NCI-H2196 (cell line): ENCODE data around the gene ADGRD1.
"Not testable (repeated sequence)": the region's sequence is repeated elsewhere in the genome, so short reads cannot be mapped to it uniquely, and the experiment has no call there.

Source experiments
- DNase-seq: peaks from one replicate; lab custom pipeline; 2025; ENCODE audit not compliant: unreplicated experiment; lab: John Stamatoyannopoulos, UW

ADGRD1 gene

DNA sequence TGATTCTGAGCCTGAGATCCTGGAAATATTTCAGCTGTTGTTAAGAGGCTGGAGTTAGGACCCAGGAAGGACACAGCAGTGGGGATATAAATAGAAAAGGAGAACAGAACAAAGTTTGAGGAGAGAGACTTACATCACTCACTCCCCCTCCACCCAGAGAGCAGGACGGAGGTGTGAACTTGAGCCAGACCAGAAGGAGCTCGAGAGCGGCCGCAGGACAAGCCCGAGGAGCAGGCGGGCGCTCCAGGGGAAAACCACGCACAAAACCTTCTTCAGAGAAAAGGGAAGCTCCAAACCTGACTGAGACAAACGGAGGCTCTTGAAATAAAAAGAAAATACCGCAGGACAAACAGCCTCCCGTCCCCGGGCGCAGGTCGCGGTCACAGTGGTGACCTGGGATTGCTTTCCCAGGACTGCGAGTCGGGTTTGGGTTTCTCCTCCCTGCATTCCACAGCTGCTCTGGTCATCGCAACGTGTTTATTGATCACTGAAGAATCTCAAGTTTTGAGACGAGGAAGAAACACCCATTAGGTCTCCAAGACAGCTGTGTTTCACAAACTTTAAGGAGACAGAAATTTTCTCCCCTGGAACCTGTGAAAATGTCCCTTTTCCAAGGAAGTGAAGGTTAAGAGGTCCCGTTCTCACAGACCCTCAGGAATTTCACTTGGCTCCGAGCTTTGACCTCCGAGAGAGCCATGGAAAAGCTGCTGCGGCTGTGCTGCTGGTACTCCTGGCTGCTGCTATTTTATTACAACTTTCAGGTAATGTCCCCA, at the start of gene ADGRD1:
TSS of gene ADGRD1 (plus strand) at position 137 of the 773 bp plus-strand sequence. CDS start at position 696, 559 bp downstream.
- no peak for DNase-seq

DNA sequence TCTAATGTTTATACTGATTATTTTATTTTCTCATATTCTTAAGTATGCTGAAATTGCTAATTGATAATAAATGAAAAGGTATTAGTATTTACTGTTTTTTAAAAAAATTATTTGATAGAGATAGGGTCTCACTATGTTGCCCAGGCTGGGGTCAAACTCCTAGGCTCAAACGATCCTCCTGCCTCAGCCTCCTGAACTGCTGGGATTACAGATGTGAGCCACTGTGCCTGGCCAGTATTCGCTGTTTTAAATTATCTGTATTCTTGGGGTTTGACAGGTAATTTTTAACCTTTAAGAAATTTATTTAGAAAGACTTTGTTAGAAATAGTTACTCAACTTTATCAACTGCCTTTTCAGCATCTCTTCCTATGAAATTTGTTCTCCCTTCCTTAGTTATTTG, 49.6 kb upstream of the ADGRD1 start:
- no peak for DNase-seq

DNA sequence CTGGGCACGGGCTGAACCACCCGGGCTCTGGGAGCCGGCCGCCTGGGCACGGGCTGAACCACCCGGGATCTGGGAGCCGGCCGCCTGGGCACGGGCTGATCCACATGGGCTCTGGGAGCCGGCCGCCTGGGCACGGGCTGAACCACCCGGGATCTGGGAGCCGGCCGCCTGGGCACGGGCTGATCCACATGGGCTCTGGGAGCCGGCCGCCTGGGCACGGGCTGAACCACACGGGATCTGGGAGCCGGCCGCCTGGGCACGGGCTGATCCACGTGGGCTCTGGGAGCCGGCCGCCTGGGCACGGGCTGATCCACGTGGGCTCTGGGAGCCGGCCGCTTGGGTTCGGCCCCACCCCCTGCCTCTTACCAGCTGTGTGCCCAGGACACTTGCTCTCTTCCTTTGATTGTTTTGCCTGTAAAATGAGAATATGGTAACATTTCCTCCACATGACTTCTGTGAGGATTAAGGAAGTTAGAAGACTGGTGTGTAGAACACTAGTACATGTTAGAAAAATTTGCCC, 48.7 kb upstream of the ADGRD1 start:
- DNase-seq = not testable (repeated sequence)

DNA sequence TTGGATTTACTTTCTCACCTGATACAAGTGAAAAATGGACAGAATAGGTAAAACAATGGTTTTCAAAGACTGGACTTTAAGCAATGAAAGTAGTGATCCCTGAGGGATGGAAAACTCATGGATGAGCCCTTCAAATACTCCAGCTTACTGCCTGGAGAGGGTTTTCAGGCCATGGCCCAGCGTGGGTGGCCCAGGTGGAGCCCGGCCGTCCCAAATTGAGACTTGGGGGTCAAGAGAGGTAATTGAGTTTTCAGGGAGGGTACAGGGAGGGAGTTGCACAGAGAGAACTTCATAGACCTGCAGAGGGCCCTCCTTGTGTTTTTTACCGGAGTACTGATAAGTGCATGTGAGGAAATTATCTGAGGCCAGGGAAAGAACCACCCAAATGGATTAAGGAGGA, 44.6 kb upstream of the ADGRD1 start:
- DNase-seq = no peak

DNA sequence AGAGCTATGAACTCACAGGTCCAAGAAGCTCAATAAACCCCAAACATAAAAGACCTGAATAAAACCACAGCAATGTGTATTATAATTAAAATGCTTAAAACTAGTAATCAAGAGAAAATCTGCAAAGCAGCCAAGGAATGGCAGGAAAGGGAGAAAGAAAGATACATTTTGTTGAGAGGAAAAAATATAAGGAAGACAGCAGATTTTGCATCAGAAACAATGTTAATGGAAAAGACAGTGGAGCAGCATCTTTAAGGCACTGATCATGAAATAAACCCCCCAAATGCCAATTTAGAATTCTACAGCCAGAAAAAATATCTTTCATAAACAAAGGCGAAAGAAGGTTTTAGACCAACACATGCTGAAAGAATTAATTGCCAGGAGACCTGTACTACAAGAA, 42.5 kb upstream of the ADGRD1 start:
- no peak for DNase-seq

DNA sequence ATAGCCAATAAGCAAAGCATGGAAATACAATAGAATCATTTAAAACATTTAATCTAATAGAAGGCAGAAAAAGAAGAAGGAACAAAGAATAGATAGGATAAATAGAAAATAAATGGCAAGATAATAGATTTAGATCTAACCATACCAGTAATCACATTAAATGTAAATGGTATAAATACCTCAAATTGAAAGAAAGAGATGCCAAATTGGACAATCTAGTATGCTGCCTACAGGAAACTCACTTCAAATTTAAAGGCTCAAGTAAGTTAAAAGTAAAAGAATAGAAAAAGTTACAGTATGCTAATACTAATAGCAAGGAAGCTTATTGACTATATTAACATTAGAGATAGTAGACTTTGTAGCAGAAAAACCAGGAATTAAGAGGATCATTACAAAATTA, 41.8 kb upstream of the ADGRD1 start:
- DNase-seq = no peak

- DNase-seq = peak; percentile 71
These were observed 37.3 kb upstream of the ADGRD1 start for GRCh38 chr12:130916241-130916911.

- no peak for DNase-seq
These were observed 36.1 kb upstream of the ADGRD1 start for GRCh38 chr12:130917607-130918006.

DNA sequence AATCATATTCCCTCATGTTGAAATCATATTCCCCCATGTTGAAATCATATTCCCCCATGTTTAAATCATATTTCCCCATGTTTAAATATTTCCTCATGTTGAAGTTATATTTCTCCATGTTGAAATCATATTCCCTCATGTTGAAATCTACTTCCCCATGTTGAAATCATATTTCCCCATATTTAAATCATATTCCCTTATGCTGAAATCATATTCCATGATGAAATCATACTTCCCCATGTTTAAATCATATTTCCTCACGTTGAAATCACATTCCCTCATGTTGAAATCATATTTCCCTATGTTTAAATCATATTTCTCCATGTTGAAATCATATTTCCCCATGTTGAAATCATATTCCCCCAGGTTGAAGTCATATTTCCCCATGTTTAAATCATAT, 34.6 kb upstream of the ADGRD1 start:
- DNase-seq = no peak

DNA sequence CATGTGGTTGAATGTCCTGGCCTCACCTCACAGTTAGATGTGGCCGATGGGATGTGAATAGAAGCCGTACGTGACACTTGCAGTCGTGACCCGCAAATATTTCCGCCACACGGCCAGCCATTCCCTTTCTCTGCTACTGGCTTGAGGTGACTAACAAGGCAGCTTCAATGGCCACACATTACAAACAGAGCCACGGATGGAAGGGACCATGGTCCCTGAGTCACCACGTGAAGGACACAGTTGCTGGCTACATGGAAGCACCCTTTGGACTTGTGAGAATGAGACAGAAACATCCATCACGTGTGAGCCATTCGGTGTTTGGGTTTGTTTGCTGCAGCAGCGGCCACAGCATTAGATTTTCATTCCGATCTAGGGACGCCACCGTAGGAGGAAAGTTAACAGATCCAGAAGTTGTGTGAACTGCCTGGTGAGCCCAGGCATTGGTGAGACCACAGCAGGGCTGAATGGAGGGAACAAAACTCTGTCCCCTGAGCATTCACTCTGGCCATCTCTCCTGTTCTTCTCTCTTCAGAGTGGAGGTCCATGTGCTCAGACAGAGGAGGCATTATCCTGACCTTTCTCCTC, 33.5 kb upstream of the ADGRD1 start:
- DNase-seq = no peak

DNA sequence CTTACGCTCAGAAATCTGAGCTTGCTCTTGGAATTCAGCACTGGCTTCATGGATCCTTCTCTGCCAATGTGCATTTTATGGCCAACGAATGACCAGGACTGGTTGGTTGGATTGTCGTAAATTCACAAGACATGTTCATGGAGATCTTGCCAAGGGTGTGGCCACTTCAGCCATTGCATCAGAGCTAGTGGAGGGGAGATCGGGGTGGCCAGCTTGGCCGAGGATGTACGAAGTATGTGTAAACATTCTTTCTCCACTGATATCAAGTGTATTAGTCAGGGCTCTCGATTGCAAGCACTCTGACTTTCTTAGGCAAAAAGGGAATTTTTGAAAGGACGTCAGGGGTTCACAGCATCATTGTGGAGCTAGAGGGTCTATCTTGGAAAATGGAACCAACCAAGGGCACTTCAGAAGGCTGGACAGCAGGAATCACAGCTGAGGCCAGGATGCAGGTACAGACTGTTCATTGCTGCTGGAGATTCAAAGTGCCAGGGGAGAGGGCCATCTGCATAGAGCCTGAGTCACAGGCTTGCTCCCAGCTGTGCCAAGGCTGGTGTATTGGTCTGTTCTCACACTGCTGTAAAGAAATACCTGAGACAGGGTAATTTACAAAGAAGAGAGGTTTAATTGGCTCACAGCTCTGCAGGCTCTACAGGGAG, 32.9 kb upstream of the ADGRD1 start:
- DNase-seq = no peak

- DNase-seq = no peak
These were observed 31.2 kb upstream of the ADGRD1 start for GRCh38 chr12:130922511-130922953.

DNA sequence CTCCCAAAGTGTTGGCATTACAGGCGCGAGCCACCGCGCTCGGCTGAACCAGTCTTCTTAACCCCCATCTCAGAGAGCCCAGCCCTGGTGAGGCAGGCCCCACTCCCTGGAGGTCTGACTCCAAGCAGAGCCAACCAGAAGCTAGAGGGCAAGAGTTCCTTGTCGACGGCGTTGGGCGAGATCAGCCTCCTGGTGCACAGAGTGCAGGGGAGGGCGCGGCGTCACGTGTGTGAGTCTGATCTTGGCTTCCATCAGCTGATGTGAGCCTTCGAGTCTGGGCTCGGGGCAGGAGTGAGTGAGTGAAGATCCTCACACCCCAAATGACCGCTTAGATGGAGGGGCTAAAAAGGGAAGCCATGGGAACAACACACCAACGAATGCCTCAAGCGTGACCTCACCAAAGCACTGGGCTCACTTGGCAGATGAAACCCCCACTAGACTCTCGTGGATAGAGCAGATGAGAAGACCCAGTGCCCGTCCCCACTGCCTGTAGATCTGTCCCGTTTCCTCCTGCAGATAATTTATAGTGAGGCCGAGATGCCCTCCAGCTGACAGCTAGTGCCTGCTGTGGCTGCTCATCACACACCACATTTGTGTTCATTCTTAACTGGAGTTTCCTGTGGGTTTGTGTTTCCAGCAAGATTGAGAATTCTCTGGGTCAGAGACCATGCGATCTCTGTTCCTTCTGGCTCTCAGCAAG, 28.6 kb upstream of the ADGRD1 start:
- DNase-seq = no peak

DNA sequence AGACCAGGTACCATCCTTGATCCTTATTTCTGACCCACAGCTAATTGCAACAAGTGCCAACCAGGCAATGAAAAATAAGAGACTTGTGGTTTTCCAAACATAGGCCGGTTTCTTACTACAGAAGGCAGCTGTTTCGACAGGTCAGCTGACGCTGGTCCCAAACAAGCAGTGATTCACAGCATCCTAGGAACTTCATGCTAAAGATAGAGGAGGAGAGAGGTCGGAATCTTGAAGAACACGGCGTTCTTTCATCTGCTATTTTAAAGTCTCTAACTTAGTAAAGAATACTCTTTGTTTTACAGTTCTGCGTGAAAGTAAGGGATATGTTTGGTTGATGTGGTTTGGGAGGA, 28.1 kb upstream of the ADGRD1 start:
- DNase-seq = no peak

- no peak for DNase-seq
These were observed 24.3 kb upstream of the ADGRD1 start for GRCh38 chr12:130929363-130929762.

DNA sequence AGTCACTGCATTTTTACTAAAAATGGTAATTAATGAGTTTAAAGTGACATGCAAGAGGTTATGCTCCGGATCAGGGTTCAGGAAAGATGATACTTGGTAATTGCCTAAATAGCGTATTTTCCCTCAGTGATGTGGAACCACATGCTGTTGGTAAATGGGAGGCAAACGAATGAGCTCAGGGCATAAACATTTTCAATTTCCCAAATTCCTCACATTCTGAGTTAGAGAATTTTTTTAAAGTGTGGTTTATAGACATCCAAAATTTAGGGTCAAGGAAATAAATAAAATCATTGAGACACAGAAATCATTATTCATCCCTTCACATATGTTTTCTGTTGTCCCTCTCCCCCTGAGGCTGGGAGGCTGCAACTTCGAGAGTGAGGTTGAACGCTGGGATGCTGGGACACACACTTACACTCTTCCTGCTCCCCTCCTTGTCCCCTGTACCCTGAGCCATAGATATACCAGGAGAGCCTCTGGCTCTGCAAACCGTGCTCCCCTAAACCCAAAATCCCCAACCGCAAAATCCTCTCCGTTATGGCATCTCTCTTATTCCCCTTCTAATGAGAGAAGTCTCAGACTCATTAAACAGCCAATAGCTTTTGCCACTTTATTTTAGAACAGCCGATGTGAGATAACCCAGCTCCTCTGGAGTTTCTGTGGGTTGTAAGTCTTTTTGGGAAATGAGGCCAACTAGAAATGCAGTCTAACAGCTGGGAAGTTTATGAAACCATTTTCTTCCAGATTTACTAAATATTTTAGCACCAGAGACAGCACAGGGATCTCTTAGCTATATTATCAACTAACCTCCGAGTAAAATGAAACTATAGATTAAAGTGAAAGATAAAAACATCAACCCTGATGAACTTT, 21.4 kb upstream of the ADGRD1 start:
- DNase-seq = no peak

- DNase-seq = no peak
These were observed 20.3 kb upstream of the ADGRD1 start for GRCh38 chr12:130933269-130933995.

- no peak for DNase-seq
These were observed 19.0 kb upstream of the ADGRD1 start for GRCh38 chr12:130934753-130935152.

GRCh38 chr12:130936561-130936960, 17.1 kb upstream of the ADGRD1 start:
- no peak for DNase-seq
